Stomach (tissue), 4 donors: ENCODE data around the gene LHX4.

ENCODE experiments used
- EP300 ChIP-seq: sonication (generic); formaldehyde crosslinking; IDR thresholded peaks from one replicate; pipeline ENCODE4 v1.6.1; 2017; ENCODE audit warnings: antibody characterized with exemption
- POLR2A ChIP-seq, 4 donors: fragments of 450-650 bp; IDR thresholded peaks; one replicate each; pipeline ENCODE4 v1.6.1; 2016; ENCODE audit warnings: antibody characterized with exemption in 4 of 4, control low read depth in 2 of 4, mild to moderate bottlenecking in 1 of 4, moderate library complexity in 1 of 4
- TF ChIP-seq, protein P1 (sequence below), 7 experiments: fragments of 450-650 bp in 4 of 7; fragments of 200-600 bp in 3 of 7; sonication (generic) in 3 of 7; IDR thresholded peaks; one replicate each; pipeline ENCODE4 v1.5.1; 2016 to 2019; ENCODE audit warnings: antibody characterized with exemption in 7 of 7, control low read depth in 2 of 7, mild to moderate bottlenecking in 1 of 7

DNA sequence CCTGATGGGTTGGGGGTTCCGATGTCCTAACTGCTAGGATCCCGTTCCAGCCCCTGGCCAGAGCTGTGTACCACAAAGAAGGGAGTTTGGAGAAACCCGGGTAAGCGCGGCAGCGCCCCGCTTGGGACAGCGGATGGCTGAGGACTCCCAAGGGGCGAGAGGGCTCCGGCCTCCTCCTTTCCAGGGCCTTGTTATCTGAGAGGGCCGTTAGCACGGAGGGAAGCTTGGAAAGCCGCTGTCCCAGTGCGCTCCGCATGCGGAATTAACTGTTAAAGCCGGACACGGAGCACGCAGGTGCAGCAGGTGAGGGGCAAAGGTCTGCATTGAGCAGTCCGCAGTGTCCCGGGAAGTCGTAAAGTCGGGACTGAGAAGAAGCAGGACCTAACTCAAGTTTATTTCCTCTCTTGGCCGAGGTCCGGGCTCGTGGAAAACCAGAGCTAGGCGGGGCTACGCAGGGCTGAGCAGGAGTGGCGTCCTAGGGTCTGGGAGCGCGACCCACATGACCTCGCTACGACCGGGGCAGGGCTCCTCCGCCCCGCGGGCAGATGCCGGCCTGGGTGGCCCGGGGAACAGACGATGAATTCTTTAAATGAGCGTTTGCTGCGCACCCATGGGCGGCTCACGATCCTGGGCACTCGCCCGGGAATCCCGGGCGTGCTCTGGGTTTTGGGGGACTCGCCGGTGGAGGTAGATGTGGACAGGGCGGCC is 4.5 kb downstream of the LHX4 start:
- TF ChIP-seq, protein P1, sequence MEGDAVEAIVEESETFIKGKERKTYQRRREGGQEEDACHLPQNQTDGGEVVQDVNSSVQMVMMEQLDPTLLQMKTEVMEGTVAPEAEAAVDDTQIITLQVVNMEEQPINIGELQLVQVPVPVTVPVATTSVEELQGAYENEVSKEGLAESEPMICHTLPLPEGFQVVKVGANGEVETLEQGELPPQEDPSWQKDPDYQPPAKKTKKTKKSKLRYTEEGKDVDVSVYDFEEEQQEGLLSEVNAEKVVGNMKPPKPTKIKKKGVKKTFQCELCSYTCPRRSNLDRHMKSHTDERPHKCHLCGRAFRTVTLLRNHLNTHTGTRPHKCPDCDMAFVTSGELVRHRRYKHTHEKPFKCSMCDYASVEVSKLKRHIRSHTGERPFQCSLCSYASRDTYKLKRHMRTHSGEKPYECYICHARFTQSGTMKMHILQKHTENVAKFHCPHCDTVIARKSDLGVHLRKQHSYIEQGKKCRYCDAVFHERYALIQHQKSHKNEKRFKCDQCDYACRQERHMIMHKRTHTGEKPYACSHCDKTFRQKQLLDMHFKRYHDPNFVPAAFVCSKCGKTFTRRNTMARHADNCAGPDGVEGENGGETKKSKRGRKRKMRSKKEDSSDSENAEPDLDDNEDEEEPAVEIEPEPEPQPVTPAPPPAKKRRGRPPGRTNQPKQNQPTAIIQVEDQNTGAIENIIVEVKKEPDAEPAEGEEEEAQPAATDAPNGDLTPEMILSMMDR (IDR thresholded peaks at IDR 0.05), result no peak
- TF ChIP-seq EP300 (no peak), POLR2A (IDR thresholded peaks at IDR 0.05) (no peak)
